ENCODE data around the gene NIPAL1.

- no peak for TF ChIP-seq CTCF (conservative IDR thresholded peaks at IDR 0.05; ENCODE audit: low read depth, low read length)
- TF ChIP-seq EZH2 (IDR thresholded peaks at IDR 0.05; ENCODE audit: low read length, unreplicated experiment), result no peak
- TF ChIP-seq EZH2phosphoT487 (IDR thresholded peaks at IDR 0.05; ENCODE audit: borderline replicate concordance, low read length), result no peak
These were observed 51.0 kb downstream of the NIPAL1 start for GRCh38 chr4:48067536-48067935.

All from PC-3 (cell line).